ENCODE results near the gene CELF4.

The CELF4 gene

DNA sequence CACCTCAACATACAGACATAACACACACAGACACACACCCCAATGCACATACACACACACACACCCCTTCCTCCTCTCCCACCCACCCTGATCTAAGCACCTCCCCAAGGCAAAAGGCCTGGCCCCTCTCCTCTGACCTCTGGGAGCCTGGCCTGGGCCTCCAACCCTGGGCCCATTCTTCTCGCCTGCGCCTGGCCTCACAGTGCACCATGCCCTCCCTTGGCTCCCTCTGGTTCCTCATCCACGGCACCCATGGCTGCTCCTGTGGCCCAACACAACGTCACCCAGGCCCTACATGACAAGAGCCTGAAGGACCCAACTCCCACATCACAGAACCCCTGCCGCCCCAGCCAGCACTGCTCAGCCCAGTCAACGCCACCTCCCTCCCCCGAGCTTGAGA, 281.3 kb downstream of the CELF4 start:
- DNase-seq (ENCODE audit: low spot score) = no peak

DNA sequence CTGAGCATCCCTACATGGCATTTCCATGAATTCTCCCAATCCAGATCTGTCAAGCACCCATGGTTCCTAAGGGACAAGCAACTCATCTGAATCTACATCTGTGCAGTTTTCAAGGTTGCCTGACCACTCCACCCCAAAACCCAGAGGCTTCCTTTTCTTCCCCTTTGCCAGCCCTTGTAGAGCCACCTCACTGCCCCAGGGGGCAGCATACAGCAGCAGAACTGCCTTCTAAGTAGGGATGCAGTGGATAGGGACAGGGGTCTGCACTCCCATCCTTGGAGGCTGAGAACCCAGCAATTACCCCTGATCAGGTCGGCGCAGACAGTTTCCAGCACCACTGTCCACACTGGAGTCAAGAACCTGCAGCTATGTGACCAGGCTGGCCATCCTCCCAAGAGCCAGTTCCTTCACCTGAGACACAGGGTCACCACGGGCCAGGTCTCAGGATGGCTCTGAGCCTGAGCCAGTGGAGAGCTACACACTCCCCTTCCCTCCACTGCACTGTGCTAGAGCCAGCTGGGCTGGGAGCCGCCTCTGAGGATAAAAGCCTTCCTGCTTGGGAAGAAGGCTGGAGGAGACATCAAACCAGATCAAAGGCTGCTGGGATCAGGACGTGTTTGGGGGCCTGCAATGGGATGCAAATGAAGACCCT, 283.1 kb downstream of the CELF4 start:
- DNase-seq (ENCODE audit: low spot score) = no peak

DNA sequence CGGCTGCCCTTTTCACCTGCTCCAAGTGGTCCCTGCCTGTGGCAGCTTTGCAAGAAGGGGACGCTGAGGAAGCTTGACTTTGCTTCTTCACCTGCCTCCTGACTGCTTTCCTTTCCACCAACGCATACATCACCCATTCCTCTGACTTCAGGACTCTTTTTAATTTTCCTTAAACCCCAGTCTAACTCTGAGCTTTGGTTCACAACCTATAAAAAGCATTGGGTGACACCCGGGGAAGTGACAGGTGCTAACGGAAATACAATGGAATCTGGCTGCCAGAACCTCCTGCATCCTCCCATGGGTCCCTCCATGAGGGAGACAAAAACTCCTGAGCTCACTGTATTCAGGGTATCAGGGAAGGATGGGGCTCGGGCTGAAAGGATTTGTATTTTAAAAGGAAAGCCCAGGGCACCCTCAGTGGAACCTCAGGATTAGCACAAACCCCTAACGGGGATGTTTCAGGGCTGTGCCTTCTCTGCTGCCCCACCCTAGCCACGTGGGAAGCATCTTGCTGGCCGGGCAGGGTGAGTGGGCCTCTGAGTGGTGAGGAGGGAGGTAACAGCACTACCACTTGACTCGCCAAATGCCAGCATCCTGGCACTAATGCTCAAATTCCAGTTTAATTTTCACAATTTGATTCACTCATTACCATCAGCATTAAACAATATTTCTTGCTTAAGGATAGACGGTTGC, 284.8 kb downstream of the CELF4 start:
- no peak for DNase-seq (ENCODE audit: low spot score)

DNA sequence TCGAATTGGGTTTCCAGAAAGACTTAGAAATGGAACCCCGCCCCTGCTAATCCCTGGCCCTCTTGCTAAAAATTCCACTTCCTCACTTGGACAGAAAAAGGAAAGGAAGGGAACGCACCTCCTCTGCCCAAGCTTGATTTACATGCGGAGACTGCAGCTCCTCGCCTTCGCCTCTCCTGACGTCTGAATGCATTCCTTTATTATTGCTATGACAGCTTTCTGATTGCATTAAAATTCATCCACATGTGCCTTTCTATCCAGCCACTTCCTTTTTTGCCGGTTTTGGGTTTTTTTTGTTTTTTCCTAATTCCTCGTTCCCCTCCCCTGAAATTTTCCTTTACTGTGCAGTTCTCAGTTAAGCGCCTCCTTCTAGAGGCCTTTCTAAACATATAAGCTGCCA, 287.8 kb downstream of the CELF4 start:
- DNase-seq (ENCODE audit: low spot score) = no peak

DNA sequence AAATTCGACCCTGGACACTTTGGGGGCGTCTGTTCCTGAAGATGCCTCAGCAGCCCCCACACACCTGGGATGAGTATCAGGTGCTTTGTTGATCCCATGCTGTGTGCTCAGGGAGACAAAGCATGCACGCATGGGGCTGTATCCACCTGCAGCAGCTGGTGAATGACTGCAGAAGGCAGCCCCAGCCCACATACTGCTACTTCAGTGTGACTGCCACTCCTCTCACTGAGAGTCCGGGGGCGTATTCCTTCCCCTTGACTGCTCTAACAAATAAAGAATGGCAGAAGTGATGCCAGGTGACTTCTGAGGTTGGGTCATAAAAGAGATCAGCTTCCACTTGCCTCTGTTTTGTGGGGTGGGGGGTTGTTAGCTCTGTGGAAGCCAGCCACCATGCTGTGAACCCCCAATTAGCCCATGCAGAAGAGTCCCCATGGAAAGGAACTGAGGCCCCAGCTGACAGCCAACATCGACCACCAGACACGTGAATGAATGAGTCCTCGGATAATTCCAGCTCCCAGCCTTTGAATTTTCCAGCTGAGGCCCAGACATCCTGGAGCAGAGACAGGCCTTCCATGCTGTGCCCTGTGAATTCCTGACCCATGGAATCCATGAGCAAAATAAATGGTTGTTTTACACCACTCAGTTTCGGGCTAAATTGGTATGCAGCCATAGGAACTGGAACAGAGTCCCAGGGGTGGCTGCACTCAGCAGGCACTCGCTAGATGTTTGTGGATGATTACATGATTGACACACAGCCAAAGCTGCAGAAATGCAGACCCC, 289.3 kb downstream of the CELF4 start:
- no peak for DNase-seq (ENCODE audit: low spot score)

DNA sequence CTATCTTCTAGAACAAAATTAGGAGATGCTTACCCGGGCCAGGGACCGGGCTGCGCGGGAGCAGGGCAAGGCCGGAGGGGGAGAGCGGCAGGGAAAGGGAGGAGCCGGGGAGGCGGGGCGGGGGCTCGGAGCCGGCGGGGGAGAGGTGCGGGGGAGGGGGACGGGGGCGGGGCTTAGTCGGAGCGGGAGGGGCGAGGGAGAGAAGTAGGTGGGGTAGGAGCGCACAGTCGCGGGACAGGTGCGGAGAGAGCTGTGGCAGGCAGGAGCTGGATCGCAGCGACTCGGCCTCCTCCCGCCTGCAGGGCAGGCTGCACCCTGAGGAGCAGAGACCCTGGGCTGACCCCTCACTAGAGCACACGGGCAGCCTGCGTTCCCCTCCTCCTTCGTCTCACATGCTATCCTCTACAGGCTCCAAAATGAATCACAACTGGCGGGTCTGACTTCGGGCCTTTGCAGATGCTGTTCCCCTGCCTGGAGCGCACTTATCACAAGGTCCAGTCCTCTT, 290.3 kb downstream of the CELF4 start:
- no peak for DNase-seq (ENCODE audit: low spot score)

DNA sequence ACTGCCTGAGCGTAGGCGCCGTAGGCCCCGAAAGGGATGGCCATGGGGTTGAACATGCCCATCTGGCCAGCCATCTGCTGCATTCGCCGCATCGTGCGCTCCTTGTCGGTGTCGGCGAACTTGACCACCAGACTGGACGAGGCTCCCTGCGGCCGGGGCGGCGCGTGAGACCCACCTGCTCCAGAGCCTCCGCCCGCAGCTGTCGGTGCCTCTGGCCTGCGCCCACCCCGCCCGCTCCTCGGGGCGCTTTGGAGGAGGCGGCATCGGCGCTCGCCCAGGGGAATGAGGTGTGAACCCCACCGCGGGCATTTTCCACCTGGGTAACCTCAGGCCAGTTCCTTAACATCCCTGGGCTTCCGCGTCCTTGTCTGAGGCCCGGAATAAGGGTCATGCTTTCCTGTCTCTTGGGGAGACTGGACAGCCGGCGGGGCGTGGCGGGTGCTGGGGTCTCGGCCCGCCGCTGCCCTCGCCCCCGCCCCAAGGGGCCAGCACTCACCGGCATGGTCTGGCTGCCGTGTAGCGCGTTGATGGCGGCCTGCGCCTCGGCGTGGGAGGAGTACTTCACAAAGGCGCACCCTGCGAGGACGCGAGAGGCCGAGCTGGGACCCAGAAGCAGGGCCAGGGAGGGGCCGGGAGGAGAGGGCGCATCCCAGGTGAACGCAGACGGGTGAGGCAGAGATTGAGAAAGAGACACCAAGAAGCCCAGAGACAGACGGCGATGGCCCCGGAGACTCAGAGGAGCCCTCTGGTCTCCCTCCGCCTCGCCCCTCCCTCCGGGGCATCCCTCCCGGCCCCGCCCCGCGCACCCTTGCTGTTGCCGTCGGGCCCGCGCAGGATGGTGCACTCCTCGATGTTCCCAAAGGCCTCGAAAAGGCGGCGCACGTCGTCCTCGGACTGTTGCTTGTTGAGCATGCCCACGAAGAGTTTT, 291.0 kb downstream of the CELF4 start:
- no peak for DNase-seq (ENCODE audit: low spot score)

DNA sequence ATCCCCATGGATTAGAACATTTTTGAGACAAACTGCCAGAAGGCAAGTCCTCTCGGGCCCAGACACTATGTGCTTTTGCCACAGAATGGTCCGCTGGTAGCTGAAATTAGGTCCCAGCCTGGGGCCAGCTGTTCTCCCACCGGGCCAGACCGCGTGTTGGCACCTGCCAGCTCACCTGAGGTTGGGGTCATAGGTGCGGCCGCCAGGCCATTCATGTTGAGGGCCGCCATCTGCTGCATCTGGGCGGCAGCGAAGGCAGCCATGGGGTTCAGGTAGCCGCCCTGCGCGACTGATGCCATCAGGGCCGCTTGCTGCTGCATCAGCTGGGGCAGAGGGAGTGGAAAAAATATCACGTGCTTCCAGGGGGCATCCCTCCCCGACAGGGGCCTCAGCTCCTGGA, 292.8 kb downstream of the CELF4 start:
- DNase-seq (ENCODE audit: low spot score) = no peak

DNA sequence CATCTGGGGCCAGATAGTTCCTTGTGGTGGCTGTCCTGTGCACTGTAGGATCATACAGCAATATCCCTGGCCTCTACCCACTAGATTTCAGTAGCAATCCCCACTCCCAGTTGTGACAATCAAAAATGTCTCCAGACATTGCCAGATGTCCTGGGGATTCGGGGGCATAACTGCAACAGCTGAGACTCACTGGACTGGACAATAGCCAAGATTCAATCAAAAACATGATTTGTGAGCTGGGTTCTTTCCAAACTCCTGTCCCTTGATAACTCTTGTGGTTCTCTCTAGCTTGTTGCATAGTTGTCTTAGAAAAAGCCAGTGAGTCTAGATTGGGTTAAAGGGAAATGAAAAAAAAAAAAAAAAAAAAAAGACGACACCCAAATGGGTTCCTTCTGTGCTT, 293.4 kb downstream of the CELF4 start:
- DNase-seq (ENCODE audit: low spot score) = no peak

DNA sequence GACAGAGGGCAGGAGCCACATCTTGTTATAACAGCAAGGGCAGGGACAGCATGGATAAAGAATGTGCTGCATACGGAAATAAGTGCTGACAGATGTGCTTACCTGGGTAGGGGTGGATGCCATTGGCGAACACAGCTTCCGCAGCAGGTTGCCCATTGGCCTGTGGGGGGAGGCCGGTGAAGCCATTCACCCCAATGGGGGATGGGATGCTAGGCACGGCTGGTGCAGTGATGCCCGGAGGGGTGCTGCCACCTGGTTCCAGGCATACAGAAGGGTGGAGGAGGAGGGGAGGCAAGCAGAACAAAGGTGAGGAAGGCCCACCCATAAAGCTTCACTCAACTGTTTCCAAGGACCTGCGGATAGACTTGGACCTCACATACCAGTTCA, 294.9 kb downstream of the CELF4 start:
- DNase-seq (ENCODE audit: low spot score) = no peak

DNA sequence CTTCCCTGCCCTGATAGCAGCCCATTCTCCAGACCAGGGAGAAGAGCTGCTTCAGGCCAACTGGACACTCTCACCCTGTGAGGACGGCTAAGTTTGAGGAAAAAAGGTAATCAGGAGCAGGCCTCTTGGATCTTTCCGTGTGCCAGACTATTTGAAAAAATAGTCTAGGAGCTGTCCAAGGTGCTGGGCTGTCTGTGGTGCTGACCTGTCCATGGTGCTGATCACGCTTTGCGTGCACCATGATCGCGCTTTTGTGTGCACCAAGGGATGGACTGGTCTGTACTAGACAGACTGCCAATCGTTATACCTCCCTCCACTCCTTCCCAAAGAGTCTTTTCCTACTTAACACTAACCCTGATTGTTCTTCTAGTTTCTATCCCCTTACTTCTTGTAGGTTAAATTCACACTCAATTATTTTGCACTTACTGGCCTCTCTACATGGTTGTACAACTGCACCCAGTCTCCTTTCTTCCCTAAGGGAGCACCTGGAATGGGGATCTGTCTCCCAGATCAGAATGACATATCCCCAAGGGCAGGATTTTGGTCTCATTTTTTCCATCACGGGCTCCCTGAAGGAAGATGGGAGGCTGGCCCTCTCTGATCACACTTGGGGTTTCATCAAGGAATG, 295.4 kb downstream of the CELF4 start:
- DNase-seq (ENCODE audit: low spot score) = peak; percentile 66

DNA sequence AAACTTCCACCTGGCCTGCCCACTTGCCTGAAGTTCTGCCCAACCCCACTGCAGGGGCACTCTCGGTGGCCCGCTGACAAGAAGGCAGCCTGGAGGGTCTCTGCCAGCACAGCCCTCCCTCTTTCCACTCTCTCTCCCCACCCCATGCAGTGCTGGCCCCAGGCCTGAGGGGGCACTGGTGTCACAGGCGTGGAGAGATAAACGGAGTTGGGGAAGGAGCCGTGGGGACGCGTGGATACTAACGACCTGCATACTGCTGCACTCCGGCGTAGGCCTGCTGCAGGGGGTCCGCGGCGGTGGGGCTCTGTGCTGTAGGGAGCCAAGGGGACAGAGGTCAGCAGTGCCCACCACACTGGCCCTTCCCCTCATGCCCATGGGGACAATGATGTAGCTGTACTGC, 299.3 kb downstream of the CELF4 start:
- DNase-seq (ENCODE audit: low spot score) = no peak

DNA sequence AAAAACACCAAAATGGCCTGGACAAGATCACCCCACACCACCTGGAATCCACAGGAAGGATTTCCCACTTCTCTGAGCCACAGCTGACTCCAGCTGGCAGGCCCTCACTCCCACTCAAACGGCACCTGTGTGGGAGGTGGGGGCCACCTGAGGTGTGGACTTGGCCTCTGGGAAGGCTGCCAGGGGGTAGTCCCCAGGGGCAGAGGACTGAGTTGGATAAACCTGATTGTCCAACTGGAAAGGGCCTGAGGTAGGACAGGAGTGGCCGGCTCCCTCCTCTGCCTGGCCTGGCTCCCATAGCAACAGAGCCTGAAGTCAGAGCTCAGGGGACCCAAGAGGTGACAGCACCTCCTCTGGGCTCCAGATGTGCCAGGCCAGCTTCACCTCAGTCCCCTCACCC, 300.2 kb downstream of the CELF4 start:
- DNase-seq (ENCODE audit: low spot score) = no peak

DNA sequence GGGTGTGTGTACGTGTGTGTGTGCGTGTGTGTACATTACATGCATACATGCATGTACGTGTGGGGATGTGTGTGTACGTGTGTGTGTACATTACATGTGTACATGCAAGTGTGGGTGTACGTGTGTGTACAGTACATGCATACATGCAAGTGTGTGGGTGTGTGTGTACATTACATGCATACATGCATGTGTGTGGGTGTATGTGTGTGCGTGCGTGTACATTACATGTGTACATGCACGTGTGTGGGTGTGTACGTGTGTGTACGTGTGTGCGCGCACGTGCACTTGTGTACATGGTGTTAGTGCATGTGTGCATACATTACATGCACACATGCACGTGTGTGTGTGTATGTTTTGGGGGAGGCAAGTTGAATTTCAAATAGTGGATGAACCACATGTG, 300.6 kb downstream of the CELF4 start:
- no peak for DNase-seq (ENCODE audit: low spot score)

DNA sequence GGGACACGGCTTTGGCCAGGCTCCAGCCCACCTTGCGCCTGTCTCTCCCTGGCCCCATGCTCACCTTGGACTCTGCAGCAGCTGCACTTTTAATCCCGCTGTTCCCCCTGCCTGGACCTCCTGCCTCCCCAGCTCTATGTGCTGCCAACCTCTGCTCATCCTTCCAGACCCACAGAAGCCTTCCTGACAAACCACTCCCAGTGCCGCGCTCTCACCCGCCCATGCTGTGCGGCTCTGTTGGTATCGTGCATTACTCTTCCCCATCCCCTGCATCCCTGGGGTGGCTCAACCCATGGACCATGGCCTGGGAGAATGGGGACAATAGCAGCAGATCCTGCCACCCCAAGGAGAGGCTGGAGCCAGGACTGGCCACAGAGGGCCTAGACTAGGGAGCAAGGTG, 303.6 kb downstream of the CELF4 start:
- DNase-seq (ENCODE audit: low spot score) = no peak

DNA sequence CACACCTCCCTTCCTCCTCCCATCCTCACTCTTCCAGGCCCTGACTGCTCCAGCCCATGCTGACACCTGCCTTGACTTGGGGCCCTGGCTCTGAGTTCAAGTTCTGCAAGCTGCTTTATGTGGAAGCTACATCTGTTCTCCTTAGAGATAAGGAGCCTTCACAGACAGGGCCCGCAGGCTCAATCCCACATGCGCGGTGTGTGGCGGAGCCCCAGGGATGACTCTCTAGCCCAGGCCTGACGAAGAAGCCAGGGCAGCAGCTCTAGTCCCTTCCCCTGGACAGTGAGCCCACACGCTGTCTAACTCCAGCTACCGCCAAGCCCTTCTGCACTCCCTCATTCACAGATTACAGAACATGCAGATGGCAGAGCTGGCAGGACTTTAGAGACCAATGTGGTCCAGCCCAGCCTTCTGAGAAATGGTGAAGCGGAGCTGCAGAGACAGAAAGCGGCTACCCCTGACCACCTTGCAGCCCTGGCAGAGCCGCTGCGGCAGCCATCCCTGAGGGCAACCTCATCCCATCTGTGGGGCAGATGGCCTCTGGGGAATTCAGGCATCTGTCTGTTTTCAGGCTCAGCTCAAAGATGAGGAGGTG, 304.3 kb downstream of the CELF4 start:
- no peak for DNase-seq (ENCODE audit: low spot score)

DNA sequence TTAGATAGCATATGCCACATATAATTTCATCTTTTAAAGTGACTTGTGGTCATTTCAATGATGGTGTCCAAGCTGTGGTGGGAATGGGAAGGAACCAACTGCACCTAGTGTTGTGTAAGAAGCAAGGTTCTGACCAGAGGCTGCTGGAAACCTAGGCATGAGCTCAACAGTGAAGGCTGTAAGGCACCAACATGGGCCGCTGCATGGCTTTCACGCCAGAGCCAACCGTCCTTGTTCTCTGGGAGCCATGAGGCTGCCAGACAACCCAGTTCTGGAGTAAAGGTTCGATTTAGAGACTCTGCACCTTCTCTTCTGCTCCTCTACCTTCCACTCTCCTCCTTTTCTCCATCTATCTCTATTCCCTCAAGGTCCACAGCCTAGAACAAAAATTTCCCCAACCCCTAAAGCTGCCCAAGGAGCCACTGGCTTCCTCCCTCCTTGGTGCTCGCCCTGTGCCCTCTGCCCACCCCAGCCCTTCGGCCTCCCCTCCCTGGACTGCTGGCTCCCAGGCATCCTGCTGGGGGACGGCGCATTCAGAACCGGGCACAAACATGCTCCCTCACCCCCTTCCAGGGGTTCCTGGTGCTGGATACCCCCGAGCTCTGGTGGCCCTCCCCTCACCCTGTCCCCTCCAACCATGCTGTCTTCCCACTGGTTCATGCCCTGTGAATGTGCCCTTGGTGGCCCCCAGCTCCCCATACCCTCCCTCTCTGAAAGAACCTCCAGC, 305.1 kb downstream of the CELF4 start:
- DNase-seq (ENCODE audit: low spot score) = no peak

DNA sequence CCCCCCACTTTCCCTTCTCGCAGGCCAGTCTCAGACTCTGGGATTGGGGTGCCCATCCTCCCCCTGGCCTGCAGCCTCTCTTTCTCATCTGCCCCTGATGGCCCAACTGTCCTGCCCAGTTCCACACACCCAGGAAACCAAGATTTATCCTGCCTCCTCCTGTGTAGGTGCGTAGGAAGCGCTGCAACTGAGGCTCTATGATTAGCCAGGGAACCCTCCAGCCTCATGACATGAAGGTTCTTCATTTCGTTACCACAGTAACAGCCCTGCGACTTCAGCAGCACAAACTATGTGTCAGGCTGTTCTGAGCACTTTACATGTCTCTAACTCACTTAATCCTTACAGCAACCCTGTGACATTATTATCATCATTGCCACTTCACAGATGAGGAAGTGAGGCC, 305.9 kb downstream of the CELF4 start:
- no peak for DNase-seq (ENCODE audit: low spot score)

DNA sequence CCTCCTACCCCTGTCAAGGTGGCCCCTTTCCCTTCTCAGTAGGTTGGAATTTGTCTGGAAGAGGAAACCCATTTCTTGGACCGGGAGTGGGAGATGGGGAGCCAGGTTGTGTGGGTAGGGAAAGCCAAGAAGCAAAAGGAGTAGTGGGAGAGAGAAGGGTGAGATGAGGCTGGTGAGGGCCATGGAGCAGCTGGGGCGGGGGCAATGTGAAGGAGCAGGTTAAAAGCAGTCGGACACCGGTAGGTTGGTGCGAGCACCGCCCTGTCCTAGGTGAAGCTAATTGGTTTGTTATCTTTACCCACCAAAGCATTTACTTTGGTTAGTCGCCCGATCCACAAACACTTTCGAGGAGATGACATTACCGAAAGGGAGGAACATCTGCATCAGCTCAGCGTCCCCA, 306.8 kb downstream of the CELF4 start:
- DNase-seq (ENCODE audit: low spot score) = no peak

DNA sequence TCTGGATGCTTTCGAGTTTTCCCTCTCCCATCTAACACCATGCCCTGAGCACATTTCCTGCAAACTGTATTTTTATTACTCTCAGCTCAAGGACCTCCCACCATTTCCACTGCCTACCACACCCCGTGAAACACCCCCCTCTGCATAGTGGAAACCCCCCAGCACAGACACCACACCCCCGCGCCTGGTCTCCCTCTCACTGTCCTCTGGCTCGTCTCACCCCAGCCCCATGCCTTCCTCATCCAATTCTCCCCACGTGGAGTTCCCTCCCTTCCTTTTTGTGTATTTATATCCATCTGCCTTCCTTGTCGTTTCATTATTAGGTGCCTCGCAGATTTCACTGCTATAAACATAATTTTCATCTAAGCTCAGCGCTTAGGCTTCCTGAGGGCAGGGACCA, 307.5 kb downstream of the CELF4 start:
- DNase-seq (ENCODE audit: low spot score) = no peak

DNA sequence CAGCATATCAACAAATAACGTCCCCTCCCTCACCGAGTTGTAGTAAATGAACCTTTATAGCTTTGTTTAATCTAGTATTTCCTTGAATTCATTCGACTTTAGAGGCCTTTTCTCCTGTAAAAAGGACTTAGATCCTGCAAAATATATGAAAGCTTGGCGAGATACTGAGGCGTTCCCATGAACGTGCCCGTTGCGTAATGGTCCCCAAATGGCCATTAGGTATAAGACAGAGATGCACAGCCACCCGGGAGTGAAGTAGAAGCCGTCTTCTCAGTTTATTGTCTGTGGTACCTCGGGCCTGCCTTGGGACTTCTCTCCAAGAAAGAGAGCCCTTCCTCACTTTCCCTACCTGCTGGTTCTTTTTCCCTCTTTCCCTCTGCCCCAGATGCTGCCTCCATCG, 310.6 kb downstream of the CELF4 start:
- no peak for DNase-seq (ENCODE audit: low spot score)

Data from GM03348 (cell line).